ENCODE results near the gene C1RL. TPM values are rescaled to one million over a fixed set of nuclear protein-coding genes. Genes with fewer than 3 reads are reported as not detected.
A peak's percentile ranks its signal among the peaks of the same experiment; 100 is the strongest.

The C1RL gene
- total RNA-seq, 4 donors from 2014 or later, result 39.6 to 261 (median 65.0) TPM

DNA sequence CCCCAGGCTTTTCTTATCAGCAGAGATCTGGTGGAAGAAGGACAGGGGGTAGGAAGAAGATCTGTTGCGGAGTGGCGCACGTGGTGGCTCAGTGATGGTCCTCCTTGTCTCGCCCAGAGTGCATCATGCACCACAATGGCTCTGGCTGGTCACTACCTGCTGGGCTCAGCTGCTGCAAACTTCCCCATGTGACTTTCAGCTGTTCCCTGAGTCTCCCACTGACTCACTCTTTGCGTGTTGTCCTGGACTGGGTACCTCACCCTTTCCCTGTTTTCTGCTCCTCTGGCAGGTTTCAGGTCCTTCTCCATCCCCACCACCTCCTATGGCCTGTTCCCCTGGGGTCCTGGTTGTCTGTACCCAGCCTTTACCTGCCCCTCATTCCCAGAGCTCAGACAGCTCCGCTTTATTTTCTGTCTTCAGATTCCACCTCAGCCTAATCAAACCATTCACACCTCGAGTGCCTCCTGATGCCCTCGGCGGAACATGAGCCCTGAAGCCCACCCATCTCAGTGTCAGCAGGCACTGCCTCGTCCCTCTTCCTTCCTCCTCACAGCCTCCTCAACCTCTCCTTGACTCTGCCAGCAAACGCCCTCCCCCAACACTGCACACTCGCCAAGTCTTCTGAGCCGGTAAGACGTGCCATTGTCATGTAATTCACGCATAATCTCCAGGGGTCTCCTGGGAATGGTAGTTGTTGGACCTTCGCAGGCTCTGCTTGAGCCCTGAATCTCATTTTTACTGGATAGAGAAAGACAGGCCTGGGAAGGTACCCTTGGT, 18.6 kb downstream of the C1RL start:
- H3K27ac ChIP-seq, result peak overlapping the region; percentile 69 to 84 (median 75)
- intact Hi-C loops (cut with DNase I; ENCODE audit: low total_unique reads), result no loop called here
- peaks cover 4 to 38% (median 5%) of the 10 kb centered on the region in 4 donors for H3K4me1 ChIP-seq
- in situ Hi-C loops (cut with MboI; ENCODE audit: low pct_ligation_motif_present in 1 of 4, low pct_unique_long_range_greater_than_20kb in 1 of 4, low sequenced_read_pairs in 3 of 4), result no loop called here
- H3K27me3 ChIP-seq, result no peaks in the 10 kb centered on the region
- TF ChIP-seq POLR2AphosphoS5 (IDR thresholded peaks at IDR 0.05), result peak in 1 of 3 donors; percentile 36
- TF ChIP-seq EP300 (IDR thresholded peaks at IDR 0.05; ENCODE audit: low read depth), result no peak
- 60 to 81% methylated on average over 1 to 16 of the region's 16 CpGs for WGBS, 2 donors (ENCODE audit: low coverage in 1 of 2)
- H3K9me3 ChIP-seq, result no peaks in the 10 kb centered on the region
- no peaks in the 10 kb centered on the region for H3K36me3 ChIP-seq
- DNase-seq, result no peak
- H3K4me3 ChIP-seq, result peak overlapping the region in 3 of 4 donors; percentile 27 to 49 (median 37)

DNA sequence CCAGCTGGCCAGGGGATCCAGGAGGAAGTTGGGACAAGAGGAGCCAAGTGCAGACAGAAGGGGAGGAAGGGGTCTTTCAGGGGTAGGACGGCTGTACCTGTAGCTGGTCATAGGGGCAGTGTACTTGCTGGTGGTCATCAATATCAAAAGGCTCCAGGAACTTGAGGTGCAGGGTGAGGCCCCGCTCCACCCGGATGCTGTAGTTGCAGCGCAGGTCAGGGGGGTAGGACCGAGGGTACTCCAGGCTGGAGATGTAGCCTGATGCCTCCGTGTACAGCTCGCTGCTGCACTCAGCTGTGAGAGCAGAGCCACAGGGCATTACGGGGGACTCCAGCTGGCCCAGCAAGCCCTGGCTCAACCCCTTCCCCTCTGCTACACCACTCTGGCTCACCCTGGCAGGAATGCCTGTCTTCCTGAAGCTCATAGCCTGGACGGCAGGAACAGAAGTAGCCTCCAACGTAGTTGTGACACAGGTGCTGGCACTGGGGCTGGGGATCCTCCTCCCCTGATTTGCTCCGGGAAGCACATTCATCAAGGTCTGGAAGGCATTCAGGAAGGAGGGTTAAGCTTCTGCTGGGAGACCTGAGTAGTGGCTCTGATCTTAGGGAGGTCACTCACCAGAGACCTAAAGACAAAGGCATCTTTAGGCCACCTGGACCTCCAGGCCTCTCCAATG, 19.7 kb downstream of the C1RL start:
- H3K36me3 ChIP-seq, result no peaks in the 10 kb centered on the region
- H3K4me3 ChIP-seq, result no peak overlapping the region
- intact Hi-C loops (cut with DNase I; ENCODE audit: low total_unique reads) (no loop called here), in situ Hi-C loops (cut with MboI; ENCODE audit: low pct_ligation_motif_present in 1 of 4, low pct_unique_long_range_greater_than_20kb in 1 of 4, low sequenced_read_pairs in 3 of 4) (no loop called here)
- H3K27me3 ChIP-seq, result no peaks in the 10 kb centered on the region
- 89% methylated on average over 11 of the region's 11 CpGs; no CpG with 5 or more reads in 1 of the 2 donors for WGBS, 2 donors (ENCODE audit: low coverage in 1 of 2)
- no peaks in the 10 kb centered on the region for H3K9me3 ChIP-seq
- no peak for TF ChIP-seq EP300 (IDR thresholded peaks at IDR 0.05; ENCODE audit: low read depth)
- H3K27ac ChIP-seq, result peak overlapping the region; percentile 69 to 84 (median 75)
- H3K4me1 ChIP-seq, result peaks cover 4 to 38% (median 5%) of the 10 kb centered on the region in 4 donors
- no peak for DNase-seq

DNA sequence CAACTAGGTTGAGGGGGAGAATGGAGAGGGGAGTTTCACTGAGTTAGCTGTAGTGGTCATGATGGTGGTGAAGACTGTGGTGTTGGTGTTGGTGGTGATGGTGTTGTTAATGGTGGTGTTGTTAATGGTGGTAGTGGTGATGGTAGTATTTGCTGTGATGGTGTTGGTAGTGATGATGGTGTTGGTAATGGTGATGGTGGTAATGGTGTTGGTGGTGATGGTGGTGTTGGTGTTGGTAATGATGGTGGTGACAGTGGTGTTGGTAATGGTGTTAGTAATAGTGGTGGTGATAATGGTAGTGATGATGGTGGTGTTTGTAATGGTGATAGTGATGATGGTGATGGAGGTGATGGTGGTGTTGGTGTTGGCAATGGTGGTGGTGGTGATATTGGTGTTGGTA, 25.9 kb downstream of the C1RL start:
- in situ Hi-C loops (cut with MboI; ENCODE audit: low pct_ligation_motif_present in 1 of 4, low pct_unique_long_range_greater_than_20kb in 1 of 4, low sequenced_read_pairs in 3 of 4) (no loop called here), intact Hi-C loops (cut with DNase I; ENCODE audit: low total_unique reads) (no loop called here)

DNA sequence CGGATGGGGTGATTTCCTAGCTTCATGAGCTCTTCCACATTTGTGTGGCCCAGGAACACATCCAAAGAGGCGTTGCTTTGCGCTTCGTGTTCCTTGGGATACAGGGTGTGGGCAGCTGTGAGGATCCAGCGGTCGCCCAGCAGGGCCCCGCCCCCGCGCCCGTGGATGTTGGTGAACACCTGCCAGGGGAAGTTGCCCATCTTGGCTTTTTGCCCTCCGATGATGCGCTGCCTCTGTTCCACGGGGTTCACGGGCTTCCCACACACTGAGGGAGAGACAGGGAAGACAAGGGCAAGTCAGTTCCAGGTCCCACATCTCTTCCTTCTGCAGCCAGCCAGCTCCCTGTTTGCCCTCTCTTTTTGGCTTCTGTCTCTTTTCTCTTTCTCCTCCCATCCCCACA, 28.0 kb downstream of the C1RL start:
- in situ Hi-C loops (cut with MboI; ENCODE audit: low pct_ligation_motif_present in 1 of 4, low pct_unique_long_range_greater_than_20kb in 1 of 4, low sequenced_read_pairs in 3 of 4), result no loop called here
- peak overlapping the region; percentile 64 to 86 (median 78) for H3K27ac ChIP-seq
- H3K4me3 ChIP-seq, result no peak overlapping the region
- no peak for DNase-seq
- no peaks in the 10 kb centered on the region for H3K36me3 ChIP-seq
- H3K27me3 ChIP-seq, result no peaks in the 10 kb centered on the region
- 60 to 75% methylated on average over 1 to 14 of the region's 14 CpGs for WGBS, 2 donors (ENCODE audit: low coverage in 1 of 2)
- TF ChIP-seq POLR2A (IDR thresholded peaks at IDR 0.05), result no peak
- TF ChIP-seq EP300 (IDR thresholded peaks at IDR 0.05; ENCODE audit: low read depth), result no peak
- no peak for TF ChIP-seq POLR2AphosphoS5 (IDR thresholded peaks at IDR 0.05)
- TF ChIP-seq, protein P1, sequence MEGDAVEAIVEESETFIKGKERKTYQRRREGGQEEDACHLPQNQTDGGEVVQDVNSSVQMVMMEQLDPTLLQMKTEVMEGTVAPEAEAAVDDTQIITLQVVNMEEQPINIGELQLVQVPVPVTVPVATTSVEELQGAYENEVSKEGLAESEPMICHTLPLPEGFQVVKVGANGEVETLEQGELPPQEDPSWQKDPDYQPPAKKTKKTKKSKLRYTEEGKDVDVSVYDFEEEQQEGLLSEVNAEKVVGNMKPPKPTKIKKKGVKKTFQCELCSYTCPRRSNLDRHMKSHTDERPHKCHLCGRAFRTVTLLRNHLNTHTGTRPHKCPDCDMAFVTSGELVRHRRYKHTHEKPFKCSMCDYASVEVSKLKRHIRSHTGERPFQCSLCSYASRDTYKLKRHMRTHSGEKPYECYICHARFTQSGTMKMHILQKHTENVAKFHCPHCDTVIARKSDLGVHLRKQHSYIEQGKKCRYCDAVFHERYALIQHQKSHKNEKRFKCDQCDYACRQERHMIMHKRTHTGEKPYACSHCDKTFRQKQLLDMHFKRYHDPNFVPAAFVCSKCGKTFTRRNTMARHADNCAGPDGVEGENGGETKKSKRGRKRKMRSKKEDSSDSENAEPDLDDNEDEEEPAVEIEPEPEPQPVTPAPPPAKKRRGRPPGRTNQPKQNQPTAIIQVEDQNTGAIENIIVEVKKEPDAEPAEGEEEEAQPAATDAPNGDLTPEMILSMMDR (IDR thresholded peaks at IDR 0.05), result no peak
- no peaks in the 10 kb centered on the region for H3K9me3 ChIP-seq
- H3K4me1 ChIP-seq, result peaks cover 0 to 11% (median 6%) of the 10 kb centered on the region in 4 donors
- intact Hi-C loops (cut with DNase I; ENCODE audit: low total_unique reads), result no loop called here

More for the DNA sequence above, 25.9 kb downstream of the C1RL start:
- Histone ChIP-seq H3K4me1 (peaks cover 0 to 11% (median 6%) of the 10 kb centered on the region in 4 donors), H3K36me3 (no peaks in the 10 kb centered on the region), H3K4me3 (no peak overlapping the region), H3K27me3 (no peaks in the 10 kb centered on the region), H3K27ac (no peak overlapping the region), H3K9me3 (no peaks in the 10 kb centered on the region)
- no peak for DNase-seq
- TF ChIP-seq EP300 (IDR thresholded peaks at IDR 0.05; ENCODE audit: low read depth) (no peak), POLR2A (IDR thresholded peaks at IDR 0.05) (no peak)
- TF ChIP-seq, protein P1 (IDR thresholded peaks at IDR 0.05), result no peak

DNA sequence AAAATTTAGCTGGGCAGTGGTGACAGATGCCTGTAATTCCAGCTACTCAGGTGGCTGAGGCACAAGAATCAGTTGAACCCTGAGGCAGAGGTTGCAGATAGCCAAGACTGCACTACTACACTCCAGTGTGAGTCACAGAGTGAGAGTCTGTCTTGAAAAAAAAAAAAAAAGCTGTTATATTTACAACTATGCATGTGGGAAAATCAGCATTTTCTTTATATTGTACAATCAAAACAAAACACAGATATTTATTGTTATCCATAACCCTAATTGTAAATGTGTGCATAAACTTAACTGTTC, 29.2 kb downstream of the C1RL start:
- Histone ChIP-seq H3K36me3 (no peaks in the 10 kb centered on the region), H3K4me3 (no peak overlapping the region), H3K4me1 (peaks cover 0 to 11% (median 6%) of the 10 kb centered on the region in 4 donors), H3K9me3 (no peaks in the 10 kb centered on the region), H3K27ac (peak overlapping the region; percentile 64 to 86 (median 78)), H3K27me3 (no peaks in the 10 kb centered on the region)
- TF ChIP-seq EP300 (IDR thresholded peaks at IDR 0.05; ENCODE audit: low read depth) (no peak), POLR2AphosphoS5 (IDR thresholded peaks at IDR 0.05) (no peak), POLR2A (IDR thresholded peaks at IDR 0.05) (no peak)
- TF ChIP-seq, protein P1 (IDR thresholded peaks at IDR 0.05), result no peak
- intact Hi-C loops (cut with DNase I; ENCODE audit: low total_unique reads) (no loop called here), in situ Hi-C loops (cut with MboI; ENCODE audit: low pct_ligation_motif_present in 1 of 4, low pct_unique_long_range_greater_than_20kb in 1 of 4, low sequenced_read_pairs in 3 of 4) (no loop called here)
- DNase-seq, result no peak
